K562 (cell line): ENCODE data around the gene CFAP20. TPM values are rescaled to one million over a fixed set of nuclear protein-coding genes. Genes with fewer than 3 reads are reported as not detected.

Source experiments
- ARID1B ChIP-seq: fragments of 450-650 bp; IDR thresholded peaks from 2 replicates; pipeline ENCODE4 v1.6.1; 2016; ENCODE audit warnings: antibody characterized with exemption, mild to moderate bottlenecking, inconsistent platforms
- ARID2 ChIP-seq: fragments of 450-650 bp; IDR thresholded peaks from 2 replicates; pipeline ENCODE4 v1.6.1; 2017; ENCODE audit warnings: antibody characterized with exemption, mild to moderate bottlenecking
- E2F3 ChIP-seq: fragments of 250-450 bp; sonication (Bioruptor Pico); IDR thresholded peaks from 2 replicates; pipeline ENCODE4 v1.4.0; 2020; ENCODE audit warnings: mild to moderate bottlenecking
- E2F6 ChIP-seq, 2 experiments: IDR thresholded peaks; 2 replicates each; pipeline ENCODE4 v1.6.1; 2011; ENCODE audit warnings: borderline replicate concordance in 1 of 2, control low read depth in 1 of 2, low read depth in 1 of 2, low read length in 1 of 2, mild to moderate bottlenecking in 1 of 2, mixed read lengths in 1 of 2, moderate library complexity in 1 of 2; ENCODE audit not compliant: insufficient read depth in 1 of 2, insufficient read length in 1 of 2, poor library complexity in 1 of 2, severe bottlenecking in 1 of 2; ENCODE audit errors: extremely low read depth in 1 of 2
- E2F8 ChIP-seq: fragments of 450-650 bp; IDR thresholded peaks from 2 replicates; pipeline ENCODE4 v1.7.1; 2018; ENCODE audit warnings: mild to moderate bottlenecking, low read depth; ENCODE audit not compliant: partially characterized antibody
- GATAD2B ChIP-seq: fragments of 450-650 bp; IDR thresholded peaks from 2 replicates; pipeline ENCODE4 v1.6.1; 2017; ENCODE audit warnings: mild to moderate bottlenecking, borderline replicate concordance
- GTF2B ChIP-seq: IDR thresholded peaks from 2 replicates; pipeline ENCODE4 v1.6.1; 2011; ENCODE audit not compliant: insufficient read length; ENCODE audit errors: extremely low read depth
- HSF4 ChIP-seq: fragments of 250-450 bp; sonication (Bioruptor Pico); IDR thresholded peaks from 2 replicates; pipeline ENCODE4 v2.1.2; 2022; ENCODE audit warnings: mild to moderate bottlenecking, moderate library complexity, borderline replicate concordance
- MAFK ChIP-seq: IDR thresholded peaks from 2 replicates; pipeline ENCODE4 v1.6.1; 2011; ENCODE audit warnings: low read length, improper control_type of control experiment
- MCM3 ChIP-seq: fragments of 450-650 bp; IDR thresholded peaks from 2 replicates; pipeline ENCODE4 v1.6.1; 2016
- NR4A1 ChIP-seq, 2 experiments: fragments of 250-450 bp in 1 of 2; fragments of 450-650 bp in 1 of 2; sonication (Bioruptor Pico) in 1 of 2; IDR thresholded peaks; 2 replicates each; pipeline versions ENCODE4 v1.4.0 to v1.6.1; 2016 to 2020; ENCODE audit warnings: mild to moderate bottlenecking in 2 of 2, missing compliant biosample characterization in 1 of 2, missing genetic modification characterization in 1 of 2, moderate library complexity in 1 of 2
- NRF1 ChIP-seq, 2 experiments: fragments of 450-650 bp; IDR thresholded peaks in 1 of 2; conservative IDR thresholded peaks in 1 of 2; 2 replicates each; pipeline ENCODE4 v1.6.1; 2014; ENCODE audit warnings: mild to moderate bottlenecking in 2 of 2
- NUFIP1 ChIP-seq: fragments of 450-650 bp; IDR thresholded peaks from 2 replicates; pipeline ENCODE4 v1.6.1; 2018; ENCODE audit not compliant: partially characterized antibody
- PHF8 ChIP-seq: fragments of 200-600 bp; sonication (generic); IDR thresholded peaks from 2 replicates; pipeline ENCODE4 v1.6.1; 2012; ENCODE audit warnings: mixed run types, mild to moderate bottlenecking, inconsistent platforms, low read length, moderate library complexity, borderline replicate concordance
- TCF3 ChIP-seq: sonication (generic); formaldehyde crosslinking; IDR thresholded peaks from 2 replicates; pipeline ENCODE4 v1.4.0; 2020; ENCODE audit warnings: mild to moderate bottlenecking, missing genetic modification reagents
- U2AF2 ChIP-seq: fragments of 200-400 bp; formaldehyde crosslinking; optimal IDR thresholded peaks from 2 replicates; pipeline ENCODE3; 2017; ENCODE audit warnings: low read depth, mild to moderate bottlenecking, low read length
- XRCC3 ChIP-seq: fragments of 450-650 bp; IDR thresholded peaks from 2 replicates; pipeline ENCODE4 v1.6.1; 2017; ENCODE audit warnings: mild to moderate bottlenecking, moderate library complexity
- ZNF232 ChIP-seq: sonication (generic); formaldehyde crosslinking; IDR thresholded peaks from 2 replicates; pipeline ENCODE4 v1.8.0; 2022; ENCODE audit warnings: mild to moderate bottlenecking, missing genetic modification reagents
- ZNF561 ChIP-seq: fragments of 450-650 bp; formaldehyde crosslinking; conservative IDR thresholded peaks from 2 replicates; pipeline ENCODE4 v1.4.0; 2020; ENCODE audit warnings: mild to moderate bottlenecking, moderate library complexity
- ZNF592 ChIP-seq: fragments of 450-650 bp; IDR thresholded peaks from 2 replicates; pipeline ENCODE4 v1.6.1; 2017; ENCODE audit warnings: antibody characterized with exemption, mild to moderate bottlenecking
- polyA plus RNA-seq, 8 experiments: library from polyadenylated mRNA; depleted of rRNA in 4 of 8; stranded (reverse) in 5 of 8; unstranded in 3 of 8; fragments of >200 nt; fragmentation: Nextera tagmentation in 2 of 8; fragmentation: Illumina TruSeq in 1 of 8; extraction: Ambion mirVana in 2 of 8; extraction: Trizol in 1 of 8; gene quantifications; 2 replicates each; pipeline versions ENCODE4 v1.2.1 to v1.2.3, GENCODE V29; 2011 to 2014; ENCODE audit warnings: inconsistent platforms in 1 of 8, missing spikeins in 1 of 8
- total RNA-seq, 7 experiments: library from RNA; depleted of rRNA in 6 of 7; stranded (reverse); fragments of >200 nt in 6 of 7; fragmentation: Illumina TruSeq in 2 of 7; extraction: Trizol in 2 of 7; gene quantifications; 2 replicates each; pipeline versions ENCODE4 v1.2.1 to v1.2.3, GENCODE V29; 2011 to 2021; ENCODE audit warnings: low replicate concordance in 1 of 7

CFAP20 gene
- total and polyA plus RNA-seq, 9 of the 15 experiments (the other 6 are each of a cell fraction or from before 2014, with no cell fraction given): 20.5 to 90.5 (median 75.3) TPM

GRCh38 chr16:58121132-58121531, 8.0 kb downstream of the CFAP20 start (continued):
- TF ChIP-seq GTF2B (no peak), ARID1B (peak; percentile 60; the same call in 1 of the 2 replicates), ZNF232 (no peak), GATAD2B (no peak), MCM3 (no peak), E2F6 (IDR thresholded peaks at IDR 0.05; ENCODE audit: borderline replicate concordance in 1 of 2, extremely low read depth in 1 of 2, insufficient read depth in 1 of 2, insufficient read length in 1 of 2, low read depth in 1 of 2, low read length in 1 of 2, poor library complexity in 1 of 2, severe bottlenecking in 1 of 2) (no peak), TCF3 (CRISPR knock-in tag) (peak; percentile 65), U2AF2 (no peak), E2F3 (no peak), PHF8 (no peak), HSF4 (CRISPR knock-in tag) (no peak), NRF1 (conservative IDR thresholded peaks at IDR 0.05 in 1 of 2, IDR thresholded peaks at IDR 0.05 in 1 of 2) (peak; percentile 66 to 72), NUFIP1 (no peak), ARID2 (no peak), ZNF592 (peak; percentile 25; the same call in 1 of the 2 replicates), XRCC3 (no peak), NR4A1 (CRISPR knock-in tag; IDR thresholded peaks at IDR 0.05) (no peak), NR4A1 (tag; IDR thresholded peaks at IDR 0.05) (no peak), MAFK (peak; percentile 85), ZNF561 (no peak), E2F8 (no peak)
